GM12878 (cell line): ENCODE data around the gene CRYGS.

Experiments
- CBX3 ChIP-seq: fragments of 200-600 bp; sonication (generic); IDR thresholded peaks from 2 replicates; pipeline ENCODE4 v1.6.1; 2016; ENCODE audit warnings: low read depth, borderline replicate concordance
- EZH2 ChIP-seq: IDR thresholded peaks from 2 replicates; pipeline ENCODE4 v1.6.1; 2012; ENCODE audit warnings: low read depth, mild to moderate bottlenecking, control low read depth, inconsistent platforms, low read length, borderline replicate concordance; ENCODE audit not compliant: control insufficient read depth
- HDAC6 ChIP-seq: fragments of 200-600 bp; sonication (generic); IDR thresholded peaks from one replicate; pipeline ENCODE4 v1.8.0; 2017; ENCODE audit warnings: antibody characterized with exemption; ENCODE audit not compliant: unreplicated experiment
- ZNF24 ChIP-seq: fragments of 450-650 bp; IDR thresholded peaks from 2 replicates; pipeline ENCODE4 v1.6.1; 2017; ENCODE audit warnings: antibody characterized with exemption, mild to moderate bottlenecking

DNA sequence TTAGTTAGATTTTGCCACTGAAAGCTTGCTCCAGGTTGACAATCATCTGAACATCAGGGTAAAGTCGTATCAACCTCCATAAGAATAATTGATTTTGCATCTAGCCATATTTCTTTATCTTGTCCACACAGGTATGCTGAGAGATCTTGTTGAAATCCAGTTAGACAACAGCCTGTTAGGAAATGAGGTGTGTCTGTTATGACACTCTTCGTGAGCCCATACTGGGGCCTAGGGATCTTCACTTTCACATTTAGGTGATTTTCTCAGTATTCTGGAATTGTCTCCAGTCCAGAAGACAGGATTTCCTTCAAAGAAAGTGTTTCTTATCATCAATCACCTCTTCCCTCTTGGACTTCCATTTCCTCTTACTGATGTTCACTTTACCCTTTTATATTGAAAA lies 44.5 kb upstream of the CRYGS start:
- TF ChIP-seq EZH2, result no peak
- TF ChIP-seq CBX3, result no peak
- no peak for TF ChIP-seq HDAC6
- no peak for TF ChIP-seq ZNF24
